Erythroblast (primary cell): Measurements from ENCODE around the gene FAM185A.
"Not testable (repeated sequence)": the region's sequence is repeated elsewhere in the genome, so short reads cannot be mapped to it uniquely, and the experiment has no call there.

Source experiments
- GATA1 ChIP-seq: IDR thresholded peaks from 2 replicates; pipeline ENCODE4 v1.6.1; 2011; ENCODE audit warnings: low read depth, mild to moderate bottlenecking, control low read depth, low read length, moderate library complexity
- POLR2A ChIP-seq: IDR thresholded peaks from 2 replicates; pipeline ENCODE4 v1.6.1; 2011; ENCODE audit warnings: mild to moderate bottlenecking, low read length

- TF ChIP-seq POLR2A, GATA1: not testable (repeated sequence)
Measured at GRCh38 chr7:102715718-102716117, 33.1 kb upstream of the FAM185A start.
